GM12878 (cell line): ENCODE results near the gene SIX5. TPM values are rescaled to one million over a fixed set of nuclear protein-coding genes. Genes with fewer than 3 reads are reported as not detected.

Source experiments
- ATF3 ChIP-seq: IDR thresholded peaks from 2 replicates; pipeline ENCODE4 v1.6.1; 2011; ENCODE audit warnings: low read depth, mild to moderate bottlenecking, low read length, moderate library complexity, borderline replicate concordance; ENCODE audit errors: extremely low read depth
- BCL3 ChIP-seq: IDR thresholded peaks from 2 replicates; pipeline ENCODE4 v1.6.1; 2011; ENCODE audit warnings: borderline replicate concordance, low read depth, mild to moderate bottlenecking, moderate library complexity, low read length; ENCODE audit not compliant: insufficient read depth, poor library complexity, severe bottlenecking
- BRCA1 ChIP-seq: IDR thresholded peaks from 2 replicates; pipeline ENCODE4 v1.6.1; 2011; ENCODE audit warnings: low read depth, low read length, improper control_type of control experiment
- CBX3 ChIP-seq: fragments of 200-600 bp; sonication (generic); IDR thresholded peaks from 2 replicates; pipeline ENCODE4 v1.6.1; 2016; ENCODE audit warnings: low read depth, borderline replicate concordance
- CHD1 ChIP-seq: IDR thresholded peaks from 2 replicates; pipeline ENCODE4 v1.6.1; 2012; ENCODE audit warnings: low read depth, low read length, improper control_type of control experiment
- E2F8 ChIP-seq: fragments of 450-650 bp; IDR thresholded peaks from 2 replicates; pipeline ENCODE4 v1.6.1; 2018; ENCODE audit warnings: mild to moderate bottlenecking, low read depth, moderate library complexity; ENCODE audit not compliant: partially characterized antibody
- EGR1 ChIP-seq, 2 experiments: IDR thresholded peaks; 1 replicate in 1 of 2; 2 replicates in 1 of 2; pipeline ENCODE4 v1.6.1; 2011 to 2012; ENCODE audit warnings: low read depth in 2 of 2, low read length in 2 of 2, borderline replicate concordance in 1 of 2, mild to moderate bottlenecking in 1 of 2, moderate library complexity in 1 of 2
- FOXK2 ChIP-seq: fragments of 450-650 bp; IDR thresholded peaks from 2 replicates; pipeline ENCODE4 v1.6.1; 2017; ENCODE audit warnings: mild to moderate bottlenecking, moderate library complexity
- HDAC2 ChIP-seq: fragments of 200-600 bp; sonication (generic); IDR thresholded peaks from 2 replicates; pipeline ENCODE4 v1.6.1; 2017
- MYC ChIP-seq: IDR thresholded peaks from 2 replicates; pipeline ENCODE4 v1.6.1; 2011; ENCODE audit warnings: mild to moderate bottlenecking, low read length, moderate library complexity, inconsistent platforms; ENCODE audit not compliant: insufficient read depth, insufficient replicate concordance, insufficient read length, severe bottlenecking
- NRF1 ChIP-seq: conservative IDR thresholded peaks from 2 replicates; pipeline ENCODE4 v1.6.1; 2011; ENCODE audit warnings: mild to moderate bottlenecking, low read depth, low read length, improper control_type of control experiment
- PKNOX1 ChIP-seq: fragments of 450-650 bp; IDR thresholded peaks from 2 replicates; pipeline ENCODE4 v1.6.1; 2016; ENCODE audit warnings: mild to moderate bottlenecking
- RAD21 ChIP-seq: IDR thresholded peaks from 2 replicates; pipeline ENCODE4 v1.6.1; 2011; ENCODE audit warnings: mild to moderate bottlenecking, low read depth, low read length, moderate library complexity; ENCODE audit not compliant: insufficient read depth
- SPI1 ChIP-seq: IDR thresholded peaks from 2 replicates; pipeline ENCODE4 v1.6.1; 2011; ENCODE audit warnings: low read depth, mild to moderate bottlenecking, low read length, moderate library complexity, borderline replicate concordance; ENCODE audit not compliant: insufficient read depth
- SUZ12 ChIP-seq: fragments of 200-600 bp; sonication (generic); IDR thresholded peaks from one replicate; pipeline ENCODE4 v1.6.1; 2018; ENCODE audit warnings: antibody characterized with exemption, mild to moderate bottlenecking; ENCODE audit not compliant: unreplicated experiment
- TARDBP ChIP-seq: IDR thresholded peaks from 2 replicates; pipeline ENCODE4 v1.6.1; 2016; ENCODE audit warnings: borderline replicate concordance
- TCF12 ChIP-seq: IDR thresholded peaks from 2 replicates; pipeline ENCODE4 v1.6.1; 2011; ENCODE audit warnings: low read depth, mild to moderate bottlenecking, low read length
- YBX1 ChIP-seq: fragments of 450-650 bp; IDR thresholded peaks from 2 replicates; pipeline ENCODE4 v1.6.1; 2016; ENCODE audit warnings: antibody characterized with exemption
- ZBED1 ChIP-seq: IDR thresholded peaks from 2 replicates; pipeline ENCODE4 v1.6.1; 2016; ENCODE audit warnings: borderline replicate concordance
- ZBTB4 ChIP-seq: fragments of 450-650 bp; formaldehyde crosslinking; IDR thresholded peaks from 2 replicates; pipeline ENCODE4 v1.4.0; 2022; ENCODE audit warnings: mild to moderate bottlenecking, moderate library complexity
- polyA plus RNA-seq, 11 experiments: library from polyadenylated mRNA; depleted of rRNA in 4 of 11; unstranded in 6 of 11; stranded (reverse) in 5 of 11; fragments of >200 nt; fragmentation: Nextera tagmentation in 4 of 11; fragmentation: Illumina TruSeq in 1 of 11; extraction: Ambion mirVana in 4 of 11; extraction: Trizol in 1 of 11; gene quantifications; 1 replicate in 1 of 11; 2 replicates in 10 of 11; pipeline versions ENCODE4 v1.2.1 to v1.2.3, GENCODE V29; 2011 to 2016; ENCODE audit warnings: inconsistent platforms in 2 of 11, missing spikeins in 2 of 11, low read depth in 1 of 11
- total RNA-seq, 4 experiments: library from RNA; depleted of rRNA in 3 of 4; stranded (reverse); fragments of >200 nt in 3 of 4; fragmentation: Illumina TruSeq in 1 of 4; extraction: Trizol in 1 of 4; gene quantifications; 2 replicates each; pipeline versions ENCODE4 v1.2.1 to v1.2.3, GENCODE V29; 2013 to 2021

The SIX5 gene
- total and polyA plus RNA-seq, 10 of the 15 experiments (the other 5 are each of a cell fraction or from before 2014, with no cell fraction given): 1.9 to 10.5 (median 3.0) TPM; not detected in 2

- TF ChIP-seq HDAC2 (no peak), TARDBP (no peak; the same call in 1 of the 2 replicates), CBX3 (no peak), EGR1 (IDR thresholded peaks at IDR 0.05; ENCODE audit: borderline replicate concordance in 1 of 2, low read depth in 2 of 2, low read length in 2 of 2) (peak in 1 of 2 experiments; percentile 50; a peak in 2 of 3 replicates), BRCA1 (no peak), BCL3 (peak; percentile 67), TCF12 (0 out of 2 replicates have a peak, but pooled peaks have one; percentile 16), NRF1 (peak; percentile 85), RAD21 (no peak), FOXK2 (peak; percentile 83), ZBTB4 (no peak), SUZ12 (no peak), ATF3 (peak; percentile 57; the same call in 1 of the 2 replicates), CHD1 (no peak), YBX1 (no peak), SPI1 (0 out of 2 replicates have a peak, but pooled peaks have one; percentile 1), E2F8 (no peak), PKNOX1 (peak; percentile 98), ZBED1 (peak; percentile 70; the same call in 1 of the 2 replicates), MYC (no peak)
These were observed 51.7 kb downstream of the SIX5 start (continued) for GRCh38 chr19:45717131-45717982.
